ENCODE measurements around the gene RXFP2.

RXFP2 gene

GRCh38 chr13:31797154-31797775, 57.9 kb downstream of the RXFP2 start (continued):
- TF ChIP-seq ZNF558 (tag by site-specific recombination; IDR thresholded peaks at IDR 0.05) = no peak
- TF ChIP-seq ZBTB11 (tag by site-specific recombination; conservative IDR thresholded peaks at IDR 0.05; ENCODE audit: low read depth) = no peak
- 0 out of 2 replicates have a peak, but pooled peaks have one; percentile 13 for TF ChIP-seq CTCF (tag by site-specific recombination; IDR thresholded peaks at IDR 0.05)
- no peak for TF ChIP-seq ZFP3 (tag by site-specific recombination; IDR thresholded peaks at IDR 0.05; ENCODE audit: low read depth)
- no peak for TF ChIP-seq GFI1B (tag by site-specific recombination; IDR thresholded peaks at IDR 0.05)
- TF ChIP-seq ZNF654 (tag by site-specific recombination; IDR thresholded peaks at IDR 0.05; ENCODE audit: low read depth) = peak; percentile 73
- no peak for TF ChIP-seq ZNF175 (tag by site-specific recombination; IDR thresholded peaks at IDR 0.05)
- no peak for TF ChIP-seq KLF1 (tag by site-specific recombination; IDR thresholded peaks at IDR 0.05)
- TF ChIP-seq ZNF660 (tag by site-specific recombination; IDR thresholded peaks at IDR 0.05) = 0 out of 2 replicates have a peak, but pooled peaks have one; percentile 20

- no peaks in the 10 kb centered on the region for H3K36me3 ChIP-seq (ENCODE audit: control insufficient read depth in 2 of 2, insufficient read depth in 1 of 2, low read length in 2 of 2)
- TF ChIP-seq ZFP41 (tag by site-specific recombination; IDR thresholded peaks at IDR 0.05; ENCODE audit: borderline replicate concordance) (no peak), GLI2 (tag by site-specific recombination; IDR thresholded peaks at IDR 0.05; ENCODE audit: borderline replicate concordance, low read depth) (no peak), ZNF561 (tag by site-specific recombination; IDR thresholded peaks at IDR 0.05; ENCODE audit: borderline replicate concordance) (no peak), ZNF596 (tag by site-specific recombination; IDR thresholded peaks at IDR 0.05) (no peak), IKZF3 (tag by site-specific recombination; IDR thresholded peaks at IDR 0.05) (no peak), ZNF510 (tag by site-specific recombination; IDR thresholded peaks at IDR 0.05; ENCODE audit: insufficient replicate concordance) (no peak), ZSCAN4 (tag by site-specific recombination; IDR thresholded peaks at IDR 0.05) (no peak), KLF16 (tag by site-specific recombination; IDR thresholded peaks at IDR 0.05) (no peak), ZFP37 (tag by site-specific recombination; IDR thresholded peaks at IDR 0.05) (no peak), ZSCAN16 (tag by site-specific recombination; IDR thresholded peaks at IDR 0.05) (no peak), ZNF621 (tag by site-specific recombination; IDR thresholded peaks at IDR 0.05) (no peak), KLF1 (tag by site-specific recombination; IDR thresholded peaks at IDR 0.05) (no peak), ZNF335 (tag by site-specific recombination; conservative IDR thresholded peaks at IDR 0.05) (no peak), BCL11B (tag by site-specific recombination; IDR thresholded peaks at IDR 0.05; ENCODE audit: low read depth) (no peak), MZF1 (tag by site-specific recombination; IDR thresholded peaks at IDR 0.05; ENCODE audit: borderline replicate concordance) (no peak)
- TF ChIP-seq, protein P1, sequence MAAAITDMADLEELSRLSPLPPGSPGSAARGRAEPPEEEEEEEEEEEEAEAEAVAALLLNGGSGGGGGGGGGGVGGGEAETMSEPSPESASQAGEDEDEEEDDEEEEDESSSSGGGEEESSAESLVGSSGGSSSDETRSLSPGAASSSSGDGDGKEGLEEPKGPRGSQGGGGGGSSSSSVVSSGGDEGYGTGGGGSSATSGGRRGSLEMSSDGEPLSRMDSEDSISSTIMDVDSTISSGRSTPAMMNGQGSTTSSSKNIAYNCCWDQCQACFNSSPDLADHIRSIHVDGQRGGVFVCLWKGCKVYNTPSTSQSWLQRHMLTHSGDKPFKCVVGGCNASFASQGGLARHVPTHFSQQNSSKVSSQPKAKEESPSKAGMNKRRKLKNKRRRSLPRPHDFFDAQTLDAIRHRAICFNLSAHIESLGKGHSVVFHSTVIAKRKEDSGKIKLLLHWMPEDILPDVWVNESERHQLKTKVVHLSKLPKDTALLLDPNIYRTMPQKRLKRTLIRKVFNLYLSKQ (tag by site-specific recombination; IDR thresholded peaks at IDR 0.05; ENCODE audit: borderline replicate concordance) = no peak
- H3K4me1 ChIP-seq (ENCODE audit: control insufficient read depth, insufficient read depth, low read length) = no peaks in the 10 kb centered on the region
- POLR2A ChIA-PET = no interaction called here
- H3K4me3 ChIP-seq (ENCODE audit: low read depth, low read length) = no peak overlapping the region
- no peaks in the 10 kb centered on the region for H3K9me3 ChIP-seq (ENCODE audit: control insufficient read depth, insufficient read depth, low read depth, low read length)
- CTCF ChIA-PET = interaction anchor here (0.6 to 0.8 kb wide), 2 partner anchors 8 to 539 kb away, joined by 3 to 4 read pairs; no protein-coding TSS in a partner anchor
- no peak overlapping the region for H3K27ac ChIP-seq (ENCODE audit: extremely low read depth, low read depth, low read length)
Measured at GRCh38 chr13:31798189-31798588, 58.9 kb downstream of the RXFP2 start.
